Measurements from ENCODE around the gene TYW1. TPM values are rescaled to one million over a fixed set of nuclear protein-coding genes. Genes with fewer than 3 reads are reported as not detected.

Gene TYW1
- total and polyA plus RNA-seq, 2 of the 8 experiments (the other 6 are each of a cell fraction or from before 2014, with no cell fraction given), result 8.8 to 16.2 TPM

GRCh38 chr7:66961096-66961495, 35.5 kb upstream of the TYW1 start:
- Histone ChIP-seq H3K14ac (ENCODE audit: insufficient read length) (no peak overlapping the region), H2AK5ac (ENCODE audit: low read depth, low read length) (no peak overlapping the region), H3K79me1 (ENCODE audit: low read depth, low read length) (no peaks in the 10 kb centered on the region), H3K4me1 (replicated peaks in 1 of 4; ENCODE audit: control insufficient read depth in 3 of 4, insufficient read depth in 4 of 4, low read length in 3 of 4) (no peaks in the 10 kb centered on the region), H2AFZ (ENCODE audit: low read length) (no peak overlapping the region), H2BK15ac (ENCODE audit: low read length) (no peak overlapping the region), H3K36me3 (ENCODE audit: control insufficient read depth in 2 of 4, insufficient read depth in 4 of 4, low read length in 3 of 4) (peaks cover 3 to 15% (median 7%) of the 10 kb centered on the region in 4 experiments), H3K23ac (ENCODE audit: insufficient read length) (no peak overlapping the region), H3K9me3 (ENCODE audit: insufficient read depth in 2 of 2, low read depth in 1 of 2, low read length in 1 of 2) (peaks cover 2 to 4% of the 10 kb centered on the region in 2 experiments; a peak in 1 of 4 replicates), H3K56ac (replicated peaks; ENCODE audit: insufficient read length, low read depth, low read length) (no peak overlapping the region), H3K18ac (ENCODE audit: extremely low read depth, low read length) (no peak overlapping the region), H4K20me1 (replicated peaks in 1 of 2; ENCODE audit: control insufficient read depth in 1 of 2, insufficient read depth in 2 of 2, low read length in 2 of 2) (peaks cover 0 to 5% of the 10 kb centered on the region in 2 experiments), H2BK12ac (ENCODE audit: low read depth, low read length) (no peak overlapping the region), H2BK20ac (ENCODE audit: low read length) (no peak overlapping the region), H4K91ac (replicated peaks; ENCODE audit: insufficient read length, low read length) (no peak overlapping the region), H3K9ac (replicated peaks in 1 of 4; ENCODE audit: extremely low read depth in 1 of 4, low read depth in 3 of 4, low read length in 3 of 4) (no peak overlapping the region), H3K4me2 (ENCODE audit: insufficient read depth in 1 of 2, low read depth in 2 of 2, low read length in 2 of 2) (no peak overlapping the region), H2BK5ac (ENCODE audit: low read depth, low read length) (no peak overlapping the region), H2BK120ac (replicated peaks; ENCODE audit: low read depth, low read length) (no peak overlapping the region), H4K5ac (ENCODE audit: insufficient read length, low read depth, low read length) (no peak overlapping the region), H3K4ac (replicated peaks; ENCODE audit: insufficient read length, low read depth, low read length) (no peak overlapping the region), H4K8ac (ENCODE audit: extremely low read depth, insufficient read depth, low read length) (no peak overlapping the region), H3K4me3 (ENCODE audit: extremely low read depth in 1 of 4, insufficient read depth in 2 of 4, low read depth in 3 of 4, low read length in 4 of 4) (no peak overlapping the region), H3K79me2 (ENCODE audit: control insufficient read depth in 1 of 2, insufficient read depth in 2 of 2, low read length in 2 of 2) (no peaks in the 10 kb centered on the region), H3K27me3 (replicated peaks in 1 of 4; ENCODE audit: control insufficient read depth in 3 of 4, extremely low read depth in 1 of 4, insufficient read depth in 3 of 4, low read length in 3 of 4) (no peaks in the 10 kb centered on the region), H3K27ac (ENCODE audit: low read depth, low read length) (no peak overlapping the region), H3K23me2 (ENCODE audit: low read depth, low read length) (no peaks in the 10 kb centered on the region)
- TF ChIP-seq ATF2 (IDR thresholded peaks at IDR 0.05; ENCODE audit: low read length) (no peak), SP4 (IDR thresholded peaks at IDR 0.05; ENCODE audit: low read length) (no peak), CBX8 (IDR thresholded peaks at IDR 0.05; ENCODE audit: borderline replicate concordance, low read depth, low read length) (no peak), BCL11A (IDR thresholded peaks at IDR 0.05; ENCODE audit: low read depth in 2 of 2, low read length in 2 of 2) (no peak), KDM4A (IDR thresholded peaks at IDR 0.05; ENCODE audit: low read depth, low read length, severe bottlenecking) (no peak), ZNF274 (IDR thresholded peaks at IDR 0.05; ENCODE audit: borderline replicate concordance, extremely low read depth, low read length) (no peak), CBX5 (IDR thresholded peaks at IDR 0.05; ENCODE audit: low read depth, low read length) (no peak), POLR2A (IDR thresholded peaks at IDR 0.05; ENCODE audit: control extremely low read depth in 1 of 2, low read depth in 2 of 2, low read length in 2 of 2) (no peak), BACH1 (IDR thresholded peaks at IDR 0.05; ENCODE audit: low read length) (no peak)
- POLR2A ChIA-PET (ENCODE audit: partially characterized antibody), result interaction anchor here (0.6 to 2.2 kb wide), 5 partner anchors 9 to 68 kb away, joined by 4 to 10 read pairs (median 4); no protein-coding TSS in a partner anchor
- CTCF ChIA-PET (ENCODE audit: partially characterized antibody), result interaction anchor here (0.5 to 1.0 kb wide), 3 partner anchors 10 to 214 kb away, joined by 3 read pairs; no protein-coding TSS in a partner anchor
- no peak for DNase-seq (ENCODE audit: low read depth in 1 of 2, low spot score in 2 of 2)
- FAIRE-seq, result no peak
- WGBS, 2 experiments (ENCODE audit: extremely low coverage in 1 of 2, insufficient coverage in 1 of 2, insufficient read length in 1 of 2, insufficient replicate concordance in 2 of 2, low coverage in 1 of 2, low lambda C conversion rate in 2 of 2, missing lambda C conversion rate in 1 of 2), result 86% methylated on average over 5 of the region's 5 CpGs; no CpG with 5 or more reads in 1 of the 2 experiments

Data from H1 (cell line).